ENCODE data around the gene ZNF570.
A peak's percentile ranks its signal among the peaks of the same experiment; 100 is the strongest.

ZNF570 gene

GRCh38 chr19:37468961-37469777, at the start of gene ZNF570:
ZNF570 (plus strand) TSS chr19:37469356; CDS start chr19:37470355, 999 bp downstream.
- DNase-seq: peak; percentile 80

- DNase-seq: no peak
Measured at GRCh38 chr19:37452500-37453245, 16.5 kb upstream of the ZNF570 start.

- no peak for DNase-seq
Measured at GRCh38 chr19:37466277-37466797, 2.8 kb upstream of the ZNF570 start.

GRCh38 chr19:37466798-37467607, 2.2 kb upstream of the ZNF570 start, which contains the start of gene ZNF569:
ZNF569 (minus strand) TSS chr19:37467444; CDS start chr19:37444921, 22,523 bp downstream.
- DNase-seq: peak; percentile 91

GRCh38 chr19:37467608-37468090, 1.5 kb upstream of the ZNF570 start:
- no peak for DNase-seq

- no peak for DNase-seq
Measured at GRCh38 chr19:37470216-37470615, 1.1 kb downstream of the ZNF570 start.

- no peak for DNase-seq
Measured at GRCh38 chr19:37472165-37472564, 3.0 kb downstream of the ZNF570 start.

GRCh38 chr19:37484406-37485168, 15.4 kb downstream of the ZNF570 start:
- DNase-seq: no peak

- DNase-seq: no peak
Measured at GRCh38 chr19:37492213-37492612, 23.1 kb downstream of the ZNF570 start.

- peak; percentile 6 for DNase-seq
Measured at GRCh38 chr19:37505958-37506386, 36.8 kb downstream of the ZNF570 start.

GRCh38 chr19:37506387-37507166, 37.4 kb downstream of the ZNF570 start, which contains the start of gene ZNF793:
ZNF793 (plus strand) TSS chr19:37506939; CDS start chr19:37523440, 16,501 bp downstream.
- DNase-seq: peak; percentile 75

- no peak for DNase-seq
Measured at GRCh38 chr19:37507167-37507464, 38.0 kb downstream of the ZNF570 start.

- no peak for DNase-seq
Measured at GRCh38 chr19:37511186-37511585, 42.0 kb downstream of the ZNF570 start.

- DNase-seq: no peak
Measured at GRCh38 chr19:37511821-37512220, 42.7 kb downstream of the ZNF570 start.

- DNase-seq: no peak
Measured at GRCh38 chr19:37513397-37513796, 44.2 kb downstream of the ZNF570 start.

GRCh38 chr19:37519890-37520289, 50.7 kb downstream of the ZNF570 start:
- DNase-seq: no peak

- DNase-seq: no peak
Measured at GRCh38 chr19:37537391-37537947, 68.3 kb downstream of the ZNF570 start.

All from NCI-H774 (cell line).